GM12891 (cell line): ENCODE data around the gene EVA1A.

Experiments
- PAX5 ChIP-seq: IDR thresholded peaks from 2 replicates; pipeline ENCODE4 v1.6.1; 2011; ENCODE audit warnings: low read length, moderate library complexity, mild to moderate bottlenecking; ENCODE audit not compliant: insufficient read depth, severe bottlenecking
- POLR2A ChIP-seq: IDR thresholded peaks from 2 replicates; pipeline ENCODE4 v1.6.1; 2011; ENCODE audit warnings: low read depth, low read length, control low read depth
- POLR2AphosphoS5 ChIP-seq: IDR thresholded peaks from 2 replicates; pipeline ENCODE4 v1.6.1; 2011; ENCODE audit warnings: low read depth, low read length, control low read depth
- POU2F2 ChIP-seq: IDR thresholded peaks from 2 replicates; pipeline ENCODE4 v1.6.1; 2011; ENCODE audit warnings: low read depth, mild to moderate bottlenecking, control low read depth, low read length, moderate library complexity
- SPI1 ChIP-seq: IDR thresholded peaks from 2 replicates; pipeline ENCODE4 v1.6.1; 2011; ENCODE audit warnings: low read depth, low read length, control low read depth
- TAF1 ChIP-seq: IDR thresholded peaks from 2 replicates; pipeline ENCODE4 v1.6.1; 2011; ENCODE audit warnings: low read depth, low read length, control low read depth

DNA sequence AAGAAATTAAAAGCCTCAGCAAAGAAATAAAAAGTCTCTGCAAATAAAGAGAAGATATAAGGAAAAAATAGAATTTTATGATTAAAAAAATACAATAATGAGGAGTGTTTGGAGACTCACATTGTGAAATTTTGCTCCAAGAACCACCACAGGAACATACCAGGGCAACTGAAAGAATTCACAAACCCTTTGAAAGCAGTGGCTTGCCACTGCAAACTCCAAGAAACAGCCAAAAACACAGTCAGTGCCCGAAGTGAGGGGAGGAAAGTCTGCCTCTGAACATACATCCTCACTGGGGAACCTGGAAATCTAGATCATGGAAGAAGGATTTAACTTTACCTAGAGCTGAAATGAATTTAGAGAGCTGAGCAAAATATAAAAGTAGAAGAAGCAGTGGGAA lies 33.1 kb downstream of the EVA1A start:
- no peak for TF ChIP-seq SPI1
- no peak for TF ChIP-seq POLR2A
- no peak for TF ChIP-seq POLR2AphosphoS5
- no peak for TF ChIP-seq TAF1
- no peak for TF ChIP-seq PAX5
- no peak for TF ChIP-seq POU2F2
